Ishikawa (cell line): ENCODE results near the gene FGD2.

ENCODE experiments used
- CEBPB ChIP-seq: IDR thresholded peaks from 2 replicates; pipeline ENCODE4 v1.6.1; 2012
- CREB1 ChIP-seq: IDR thresholded peaks from 2 replicates; pipeline ENCODE4 v1.6.1; 2012; ENCODE audit warnings: low read depth
- EGR1 ChIP-seq: IDR thresholded peaks from 2 replicates; pipeline ENCODE4 v1.6.1; 2012
- EP300 ChIP-seq: IDR thresholded peaks from 2 replicates; pipeline ENCODE4 v1.6.1; 2012; ENCODE audit warnings: borderline replicate concordance
- FOXM1 ChIP-seq: IDR thresholded peaks from 2 replicates; pipeline ENCODE4 v1.6.1; 2012; ENCODE audit warnings: low read depth, borderline replicate concordance
- NFIC ChIP-seq: IDR thresholded peaks from 2 replicates; pipeline ENCODE4 v1.6.1; 2012
- RAD21 ChIP-seq: IDR thresholded peaks from 2 replicates; pipeline ENCODE4 v1.6.1; 2012; ENCODE audit warnings: low read depth
- TAF1 ChIP-seq: IDR thresholded peaks from 2 replicates; pipeline ENCODE4 v1.6.1; 2012; ENCODE audit warnings: low read depth, mild to moderate bottlenecking
- TCF12 ChIP-seq: IDR thresholded peaks from 2 replicates; pipeline ENCODE4 v1.6.1; 2012; ENCODE audit warnings: low read depth
- TEAD4 ChIP-seq: IDR thresholded peaks from 2 replicates; pipeline ENCODE4 v1.6.1; 2012
- YY1 ChIP-seq: IDR thresholded peaks from 2 replicates; pipeline ENCODE4 v1.6.1; 2012; ENCODE audit warnings: low read depth
- ZBTB7A ChIP-seq: IDR thresholded peaks from 2 replicates; pipeline ENCODE4 v1.6.1; 2012; ENCODE audit warnings: low read depth
- TF ChIP-seq, protein P1 (sequence below): IDR thresholded peaks from 2 replicates; pipeline ENCODE4 v1.6.1; 2012; ENCODE audit warnings: low read depth, mild to moderate bottlenecking
- TF ChIP-seq, protein P2 (sequence below): IDR thresholded peaks from 2 replicates; pipeline ENCODE4 v1.6.1; 2012
- TF ChIP-seq, protein P3 (sequence below): IDR thresholded peaks from 2 replicates; pipeline ENCODE4 v1.6.1; 2012

The FGD2 gene

GRCh38 chr6:37022135-37022863, 16.8 kb downstream of the FGD2 start:
- TF ChIP-seq, protein P1, sequence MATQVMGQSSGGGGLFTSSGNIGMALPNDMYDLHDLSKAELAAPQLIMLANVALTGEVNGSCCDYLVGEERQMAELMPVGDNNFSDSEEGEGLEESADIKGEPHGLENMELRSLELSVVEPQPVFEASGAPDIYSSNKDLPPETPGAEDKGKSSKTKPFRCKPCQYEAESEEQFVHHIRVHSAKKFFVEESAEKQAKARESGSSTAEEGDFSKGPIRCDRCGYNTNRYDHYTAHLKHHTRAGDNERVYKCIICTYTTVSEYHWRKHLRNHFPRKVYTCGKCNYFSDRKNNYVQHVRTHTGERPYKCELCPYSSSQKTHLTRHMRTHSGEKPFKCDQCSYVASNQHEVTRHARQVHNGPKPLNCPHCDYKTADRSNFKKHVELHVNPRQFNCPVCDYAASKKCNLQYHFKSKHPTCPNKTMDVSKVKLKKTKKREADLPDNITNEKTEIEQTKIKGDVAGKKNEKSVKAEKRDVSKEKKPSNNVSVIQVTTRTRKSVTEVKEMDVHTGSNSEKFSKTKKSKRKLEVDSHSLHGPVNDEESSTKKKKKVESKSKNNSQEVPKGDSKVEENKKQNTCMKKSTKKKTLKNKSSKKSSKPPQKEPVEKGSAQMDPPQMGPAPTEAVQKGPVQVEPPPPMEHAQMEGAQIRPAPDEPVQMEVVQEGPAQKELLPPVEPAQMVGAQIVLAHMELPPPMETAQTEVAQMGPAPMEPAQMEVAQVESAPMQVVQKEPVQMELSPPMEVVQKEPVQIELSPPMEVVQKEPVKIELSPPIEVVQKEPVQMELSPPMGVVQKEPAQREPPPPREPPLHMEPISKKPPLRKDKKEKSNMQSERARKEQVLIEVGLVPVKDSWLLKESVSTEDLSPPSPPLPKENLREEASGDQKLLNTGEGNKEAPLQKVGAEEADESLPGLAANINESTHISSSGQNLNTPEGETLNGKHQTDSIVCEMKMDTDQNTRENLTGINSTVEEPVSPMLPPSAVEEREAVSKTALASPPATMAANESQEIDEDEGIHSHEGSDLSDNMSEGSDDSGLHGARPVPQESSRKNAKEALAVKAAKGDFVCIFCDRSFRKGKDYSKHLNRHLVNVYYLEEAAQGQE = no peak
- TF ChIP-seq RAD21 = no peak
- TF ChIP-seq TAF1 = no peak
- TF ChIP-seq TEAD4 = no peak
- TF ChIP-seq, protein P2, sequence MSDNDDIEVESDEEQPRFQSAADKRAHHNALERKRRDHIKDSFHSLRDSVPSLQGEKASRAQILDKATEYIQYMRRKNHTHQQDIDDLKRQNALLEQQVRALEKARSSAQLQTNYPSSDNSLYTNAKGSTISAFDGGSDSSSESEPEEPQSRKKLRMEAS = no peak
- TF ChIP-seq TCF12 = no peak
- TF ChIP-seq YY1 = no peak
- TF ChIP-seq CEBPB = no peak
- no peak for TF ChIP-seq ZBTB7A
- TF ChIP-seq, protein P3, sequence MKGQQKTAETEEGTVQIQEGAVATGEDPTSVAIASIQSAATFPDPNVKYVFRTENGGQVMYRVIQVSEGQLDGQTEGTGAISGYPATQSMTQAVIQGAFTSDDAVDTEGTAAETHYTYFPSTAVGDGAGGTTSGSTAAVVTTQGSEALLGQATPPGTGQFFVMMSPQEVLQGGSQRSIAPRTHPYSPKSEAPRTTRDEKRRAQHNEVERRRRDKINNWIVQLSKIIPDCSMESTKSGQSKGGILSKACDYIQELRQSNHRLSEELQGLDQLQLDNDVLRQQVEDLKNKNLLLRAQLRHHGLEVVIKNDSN = no peak
- no peak for TF ChIP-seq NFIC
- TF ChIP-seq EP300 = no peak
- TF ChIP-seq CREB1 = no peak
- no peak for TF ChIP-seq EGR1
- TF ChIP-seq FOXM1 = no peak

DNA sequence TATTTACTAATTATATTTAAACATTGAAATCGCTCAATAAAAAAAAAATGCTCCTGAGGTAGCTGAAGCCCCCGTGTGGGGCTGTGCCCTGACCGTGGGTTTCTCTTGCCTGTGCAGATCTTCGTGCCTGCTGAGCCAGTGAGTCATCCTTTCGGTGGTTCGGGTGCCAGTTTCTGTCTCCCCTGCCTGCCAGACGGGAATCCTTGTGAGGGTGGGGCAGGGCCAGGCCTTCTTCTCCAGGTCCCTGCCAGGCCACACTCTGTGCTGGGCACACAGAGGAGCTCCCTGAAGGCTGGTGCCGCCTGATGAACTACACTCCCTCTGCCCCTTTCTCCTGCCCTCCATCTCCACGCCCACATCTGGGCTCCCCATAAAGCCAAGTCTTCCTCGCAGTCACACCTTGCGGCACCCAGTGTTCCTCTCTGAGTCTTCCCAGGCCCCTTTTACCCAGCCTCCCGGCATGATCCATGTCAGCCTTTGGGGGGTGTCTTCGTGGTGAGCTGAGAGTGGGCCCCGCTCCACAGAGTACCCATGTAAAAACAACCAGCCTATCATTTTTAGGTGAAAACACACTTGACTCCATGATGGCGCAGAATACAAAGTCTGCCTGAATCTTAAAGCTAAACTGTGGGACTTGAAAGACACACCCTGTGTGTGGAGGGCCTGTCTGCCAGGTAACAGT, 19.3 kb downstream of the FGD2 start:
- TF ChIP-seq, protein P1 = no peak
- TF ChIP-seq NFIC = 0 out of 2 replicates have a peak, but pooled peaks have one; percentile 16

- TF ChIP-seq, protein P1 = 0 out of 2 replicates have a peak, but pooled peaks have one; percentile 9
- TF ChIP-seq NFIC = no peak
Measured at GRCh38 chr6:37025621-37026466, 20.4 kb downstream of the FGD2 start.

DNA sequence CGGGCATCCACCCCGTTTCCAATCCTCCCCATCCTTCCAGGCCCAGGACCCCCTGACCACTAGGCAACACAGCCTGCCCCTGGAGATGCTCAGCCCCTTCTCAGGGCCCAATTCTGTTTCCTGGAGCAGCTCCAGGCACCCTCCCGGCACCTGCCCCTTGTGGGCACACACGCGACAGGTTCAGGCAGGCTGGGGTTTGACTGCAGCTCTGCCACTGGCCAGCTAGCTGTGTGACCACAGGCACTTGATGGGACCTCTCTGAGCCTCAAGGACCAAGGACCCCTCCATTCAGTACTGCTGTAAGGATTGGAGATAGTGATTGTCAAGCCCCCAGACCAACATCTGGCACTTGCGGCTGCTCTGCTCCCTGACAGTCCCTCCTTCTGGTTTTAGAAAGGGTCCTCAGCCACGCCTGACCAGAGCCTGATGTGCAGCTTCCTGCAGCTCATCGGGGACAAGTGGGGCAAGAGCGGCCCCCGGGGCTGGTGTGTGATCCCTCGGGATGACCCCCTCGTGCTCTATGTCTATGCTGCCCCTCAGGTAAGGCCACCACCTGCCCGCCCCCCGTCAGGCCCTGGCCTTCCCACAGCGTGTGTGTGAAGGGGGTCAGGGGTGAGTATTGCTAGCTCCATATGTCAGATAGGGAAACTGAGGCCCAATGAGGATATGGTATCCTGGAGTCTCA, 21.7 kb downstream of the FGD2 start:
- TF ChIP-seq, protein P2 = no peak
- TF ChIP-seq, protein P1 = no peak
- no peak for TF ChIP-seq NFIC
- no peak for TF ChIP-seq TAF1
- no peak for TF ChIP-seq CREB1
- TF ChIP-seq, protein P3 = no peak
- no peak for TF ChIP-seq EP300
